ENCODE measurements around the gene SYT2. TPM values are rescaled to one million over a fixed set of nuclear protein-coding genes. Genes with fewer than 3 reads are reported as not detected.

Gene SYT2
- total RNA-seq, 1 experiment from 2014 or later: not detected

GRCh38 chr1:202563818-202564217 is 146.4 kb downstream of the SYT2 start:
- CTCF ChIA-PET: interaction anchor here (1.3 kb wide), 1 partner anchor 9 kb away, joined by 3 read pairs; no protein-coding TSS in a partner anchor
- no peak overlapping the region for H3K4me2 ChIP-seq (ENCODE audit: low read length)

More at GRCh38 chr1:202563818-202564217, 146.4 kb downstream of the SYT2 start:
- peaks cover 6 to 19% of the 10 kb centered on the region in 2 experiments; a peak in 3 of 4 replicates for H3K4me1 ChIP-seq (ENCODE audit: control insufficient read depth in 1 of 2, insufficient read depth in 2 of 2, low read length in 2 of 2)
- H3K79me2 ChIP-seq (ENCODE audit: insufficient read depth, low read length): no peaks in the 10 kb centered on the region
- ChIA-PET RAD21 (ENCODE audit: low non-redundant PET in 1 of 2, low total read pairs in 2 of 2, uncharacterized antibody in 2 of 2, unreplicated experiment in 2 of 2) (no interaction called here), POLR2A (no interaction called here)
- ATAC-seq: no peak
- H3K27ac ChIP-seq (ENCODE audit: low read depth, low read length): no peak overlapping the region
- no peak overlapping the region for H3K9ac ChIP-seq (ENCODE audit: low read length)
- no peaks in the 10 kb centered on the region for H3K9me3 ChIP-seq (ENCODE audit: control insufficient read depth in 1 of 2, insufficient read depth in 1 of 2, low read depth in 1 of 2, low read length in 2 of 2)
- DNase-seq (ENCODE audit: low read depth, low spot score): no peak
- no peaks in the 10 kb centered on the region for H3K27me3 ChIP-seq (ENCODE audit: insufficient read depth, low read length)
- no peak overlapping the region for H2AFZ ChIP-seq (ENCODE audit: low read depth, low read length, poor library complexity, severe bottlenecking)
- no peaks in the 10 kb centered on the region for H3K9me2 ChIP-seq (ENCODE audit: insufficient read depth)
- H3K4me3 ChIP-seq (replicated peaks in 1 of 2; ENCODE audit: low read depth in 1 of 2, low read length in 2 of 2): no peak overlapping the region
- no peaks in the 10 kb centered on the region for H4K20me1 ChIP-seq (ENCODE audit: insufficient read depth)
- intact Hi-C loops (cut with micrococcal nuclease): no loop called here
- BruUV-seq (replicated peaks): no TSS peak
- no peaks in the 10 kb centered on the region for H3K36me3 ChIP-seq (ENCODE audit: control insufficient read depth in 1 of 2, insufficient read depth in 2 of 2, low read length in 2 of 2)
- no peak for TF ChIP-seq SP1 (IDR thresholded peaks at IDR 0.05; ENCODE audit: low read depth)
- TF ChIP-seq CEBPB (IDR thresholded peaks at IDR 0.05; ENCODE audit: low read depth): no peak
- no peak for TF ChIP-seq CBX3 (IDR thresholded peaks at IDR 0.05; ENCODE audit: low read depth)
- TF ChIP-seq POLR2AphosphoS5 (IDR thresholded peaks at IDR 0.05; ENCODE audit: low read depth, low read length): no peak
- no peak for TF ChIP-seq FOSL1 (IDR thresholded peaks at IDR 0.05; ENCODE audit: low read depth)
- TF ChIP-seq REST (IDR thresholded peaks at IDR 0.05; ENCODE audit: low read depth): no peak
